Measurements from ENCODE around the gene CNOT4.

Gene CNOT4, protein sequence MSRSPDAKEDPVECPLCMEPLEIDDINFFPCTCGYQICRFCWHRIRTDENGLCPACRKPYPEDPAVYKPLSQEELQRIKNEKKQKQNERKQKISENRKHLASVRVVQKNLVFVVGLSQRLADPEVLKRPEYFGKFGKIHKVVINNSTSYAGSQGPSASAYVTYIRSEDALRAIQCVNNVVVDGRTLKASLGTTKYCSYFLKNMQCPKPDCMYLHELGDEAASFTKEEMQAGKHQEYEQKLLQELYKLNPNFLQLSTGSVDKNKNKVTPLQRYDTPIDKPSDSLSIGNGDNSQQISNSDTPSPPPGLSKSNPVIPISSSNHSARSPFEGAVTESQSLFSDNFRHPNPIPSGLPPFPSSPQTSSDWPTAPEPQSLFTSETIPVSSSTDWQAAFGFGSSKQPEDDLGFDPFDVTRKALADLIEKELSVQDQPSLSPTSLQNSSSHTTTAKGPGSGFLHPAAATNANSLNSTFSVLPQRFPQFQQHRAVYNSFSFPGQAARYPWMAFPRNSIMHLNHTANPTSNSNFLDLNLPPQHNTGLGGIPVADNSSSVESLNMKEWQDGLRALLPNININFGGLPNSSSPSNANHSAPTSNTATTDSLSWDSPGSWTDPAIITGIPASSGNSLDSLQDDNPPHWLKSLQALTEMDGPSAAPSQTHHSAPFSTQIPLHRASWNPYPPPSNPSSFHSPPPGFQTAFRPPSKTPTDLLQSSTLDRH

GRCh38 chr7:135509839-135510591, at the start of gene CNOT4:
Gene CNOT4 (minus strand): TSS chr7:135510102. CDS start chr7:135438331, 71,771 bp downstream.
- DNase-seq: peak; percentile 96 to 98

GRCh38 chr7:135558881-135559280, 49.0 kb upstream of the CNOT4 start:
- DNase-seq: no peak

DNA sequence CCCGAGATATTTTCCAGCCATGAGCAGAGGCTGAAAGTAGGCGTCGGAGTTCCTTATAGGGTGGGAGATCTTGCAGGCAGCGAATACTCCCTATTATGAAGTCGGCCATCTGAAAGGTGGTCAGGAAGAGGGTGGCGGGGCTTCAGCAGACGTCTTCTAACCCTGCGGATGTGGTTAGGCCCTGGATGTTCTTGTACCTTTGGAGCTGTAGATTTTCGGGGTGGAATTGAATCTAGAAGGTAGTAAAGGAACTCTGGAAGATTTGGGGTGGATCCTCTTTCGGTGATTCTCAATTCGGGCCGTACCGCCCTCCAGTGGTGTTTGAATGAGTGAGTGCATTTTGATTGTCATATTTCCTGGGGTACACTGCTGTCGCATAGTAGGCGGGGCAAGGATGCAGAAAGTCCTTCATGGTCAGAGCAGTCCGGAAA, 48.5 kb upstream of the CNOT4 start:
- peak; percentile 82 for DNase-seq

DNA sequence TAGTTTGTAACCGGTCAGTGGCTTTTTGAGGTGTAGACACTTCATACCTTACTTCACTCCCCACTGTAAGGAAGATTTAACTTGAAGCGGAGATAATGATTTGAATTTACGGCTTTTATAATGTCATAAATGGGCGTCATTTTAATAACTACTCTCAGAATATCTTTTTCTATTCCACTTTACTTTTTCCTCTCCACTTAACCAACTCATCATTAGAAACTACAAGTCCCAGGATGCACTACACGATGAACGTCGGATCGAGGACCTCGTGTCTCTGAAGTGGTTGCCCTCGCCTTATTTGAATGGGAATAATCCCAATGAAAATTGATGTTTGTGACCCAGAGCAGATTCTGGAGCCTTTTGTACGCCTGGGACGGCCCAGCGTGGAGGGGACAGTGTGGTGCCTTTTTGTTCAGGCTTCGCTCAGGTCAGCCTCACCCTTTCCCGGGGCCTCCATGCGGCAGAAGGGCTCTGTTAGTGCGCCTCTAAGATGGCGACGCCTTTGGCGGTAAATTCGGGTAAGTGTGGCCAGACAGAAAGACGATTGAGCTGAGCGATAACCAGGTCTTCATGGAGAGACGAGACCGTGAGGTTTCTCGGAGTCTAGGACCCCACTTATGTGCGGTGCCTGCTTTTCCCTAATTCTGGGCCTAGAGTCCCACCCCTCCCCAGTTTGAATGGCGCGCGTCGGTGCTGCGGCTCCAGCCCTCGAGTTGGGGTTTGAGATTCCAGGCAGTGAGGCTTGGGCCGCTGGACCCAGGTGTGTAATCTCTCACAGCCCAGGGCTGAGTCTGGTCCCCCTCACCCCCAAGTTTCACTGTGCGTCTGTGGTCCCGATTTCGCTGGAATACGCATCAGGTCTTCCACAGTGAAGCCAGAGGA, 47.8 kb upstream of the CNOT4 start, which contains the start of gene NUP205:
TSS of gene NUP205 (plus strand) at position 463 of the 882 bp plus-strand sequence. CDS start at position 491, 28 bp downstream.
- DNase-seq: peak; percentile 89 to 90

GRCh38 chr7:135553346-135553745, 43.4 kb upstream of the CNOT4 start:
- DNase-seq: no peak

DNA sequence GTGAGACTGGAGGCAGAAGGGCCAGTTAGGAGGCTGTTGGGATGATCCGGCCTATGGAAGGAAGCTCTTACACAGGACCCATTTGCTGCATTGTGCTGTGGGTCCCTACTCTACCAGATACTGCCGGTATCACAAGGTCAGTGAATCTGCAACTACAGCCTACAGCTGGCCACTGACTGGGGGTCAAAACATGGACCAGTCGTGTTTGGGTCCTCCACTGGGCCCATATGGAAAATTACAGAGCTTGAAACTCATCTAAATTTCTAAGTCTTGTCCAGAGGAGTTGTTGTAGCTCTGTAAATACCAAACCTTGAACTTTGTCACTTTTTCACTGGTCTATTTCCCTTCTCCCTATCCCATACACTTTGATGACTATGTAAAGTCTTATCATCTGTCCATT, 42.2 kb upstream of the CNOT4 start:
- no peak for DNase-seq

DNA sequence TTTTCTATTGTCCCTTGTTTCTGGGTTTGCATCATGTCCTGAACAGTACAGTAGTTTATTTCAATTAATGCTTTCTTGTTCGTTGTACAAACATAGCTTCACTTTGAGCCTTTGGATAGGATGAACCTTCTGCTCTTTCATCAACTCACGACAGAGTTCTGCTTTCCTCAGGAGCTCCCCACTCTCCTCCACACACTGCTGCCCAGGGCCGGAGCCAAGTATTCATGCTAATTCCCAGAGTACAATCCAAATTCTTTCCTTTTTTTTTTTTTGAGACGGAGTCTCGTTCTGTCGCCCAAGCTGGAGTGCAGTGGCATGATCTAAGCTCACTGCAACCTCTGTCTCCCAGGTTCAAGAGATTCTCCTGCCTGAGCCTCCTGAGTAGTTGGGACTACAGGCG, 40.3 kb upstream of the CNOT4 start:
- DNase-seq: no peak

- no peak for DNase-seq
Measured at GRCh38 chr7:135541029-135541428, 31.1 kb upstream of the CNOT4 start.

- DNase-seq: no peak
Measured at GRCh38 chr7:135539629-135540028, 29.7 kb upstream of the CNOT4 start.

DNA sequence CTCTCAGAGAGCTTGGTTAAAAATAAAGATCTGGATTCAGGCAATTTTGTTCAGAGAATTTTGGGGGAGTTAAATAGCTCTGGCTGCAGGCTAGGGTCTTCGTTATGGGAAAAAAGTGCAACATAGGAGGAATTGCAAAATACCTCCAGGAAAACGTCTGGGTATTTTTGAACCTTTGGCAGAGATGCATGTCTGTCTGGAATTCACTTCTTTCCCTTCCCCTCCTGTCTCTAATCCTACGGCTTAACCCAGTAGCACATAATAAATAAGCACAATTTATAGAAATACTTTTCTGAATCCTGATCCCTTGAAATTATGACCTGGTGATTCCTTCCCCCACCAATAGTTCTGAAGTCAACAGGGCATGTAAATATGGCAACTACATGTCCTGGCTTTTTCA, 28.5 kb upstream of the CNOT4 start:
- no peak for DNase-seq

DNA sequence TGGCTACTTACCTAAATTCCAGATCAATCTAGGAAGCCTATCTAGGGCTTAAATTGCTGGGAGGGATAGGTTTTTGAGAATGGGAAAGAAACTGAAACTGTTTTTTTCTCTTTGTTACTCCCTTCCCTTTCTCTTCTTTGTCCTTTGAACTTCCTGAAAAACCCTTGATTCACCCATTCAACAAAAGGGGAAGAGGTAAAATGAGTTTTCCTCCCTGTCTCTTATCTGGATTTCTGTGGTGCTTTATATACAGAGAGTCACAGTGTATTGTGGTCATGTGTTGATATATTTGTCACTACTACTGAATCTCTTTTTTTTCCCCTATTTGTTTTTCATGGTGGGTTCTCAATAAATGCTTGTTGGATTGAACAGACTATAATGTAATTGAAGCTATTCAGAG, 28.0 kb upstream of the CNOT4 start:
- no peak for DNase-seq

DNA sequence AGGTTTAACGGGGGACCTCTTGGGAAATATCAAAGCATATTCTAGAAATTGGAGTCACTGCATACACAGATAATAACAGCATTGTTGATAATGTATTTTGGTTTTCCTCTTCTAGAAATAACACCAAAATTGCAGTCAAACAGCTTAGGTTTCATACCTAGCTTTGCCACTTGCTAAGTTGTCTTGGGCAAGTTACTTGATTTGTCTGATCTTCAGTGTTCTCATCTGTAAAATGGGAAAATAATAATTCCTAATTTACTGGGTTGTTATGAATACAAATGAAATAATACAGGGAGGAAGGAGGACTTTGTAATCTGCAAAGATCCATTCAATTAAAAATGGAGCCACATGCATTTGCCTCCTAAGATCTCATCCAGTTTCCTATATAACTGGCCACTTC, 27.6 kb upstream of the CNOT4 start:
- DNase-seq: no peak

DNA sequence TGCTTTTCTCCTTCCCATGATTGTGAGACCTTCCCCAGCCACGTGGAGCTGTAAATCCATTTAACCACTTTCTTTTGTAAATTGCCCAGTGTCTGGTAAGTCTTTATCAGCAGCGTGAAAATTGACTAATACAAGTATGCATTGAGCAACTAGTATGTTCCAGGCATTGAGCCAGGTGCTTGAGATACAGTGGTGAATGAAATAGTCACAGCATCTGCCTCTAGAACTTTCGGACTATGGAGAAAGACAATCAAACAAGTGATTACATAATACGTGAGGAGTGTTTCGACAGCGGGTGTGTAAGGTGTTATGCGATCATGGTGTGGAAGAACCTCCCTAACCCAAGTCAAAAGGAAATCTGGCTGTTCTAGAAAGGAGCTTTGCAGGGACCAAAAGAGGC, 26.2 kb upstream of the CNOT4 start:
- no peak for DNase-seq

- no peak for DNase-seq
Measured at GRCh38 chr7:135527025-135527424, 17.1 kb upstream of the CNOT4 start.

GRCh38 chr7:135525426-135525825, 15.5 kb upstream of the CNOT4 start:
- no peak for DNase-seq

DNA sequence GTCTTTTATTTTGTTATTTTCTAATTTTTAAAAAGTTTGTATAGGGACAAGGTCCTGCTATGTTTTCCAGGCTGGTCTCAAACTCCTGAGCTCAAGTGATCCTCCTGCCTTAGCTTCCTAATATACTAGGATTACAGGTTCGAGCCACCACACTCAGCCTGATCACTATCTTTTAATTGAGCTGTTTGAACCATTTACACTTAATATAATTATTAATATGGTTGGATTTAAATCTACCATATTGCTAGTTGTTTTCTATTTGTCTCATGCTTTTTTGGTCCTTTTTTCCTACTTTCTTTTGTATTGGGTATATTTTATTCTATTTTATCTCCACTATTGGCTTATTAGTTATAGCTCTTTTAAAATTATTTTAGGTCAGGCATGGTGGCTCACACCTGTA, 13.2 kb upstream of the CNOT4 start:
- no peak for DNase-seq

DNA sequence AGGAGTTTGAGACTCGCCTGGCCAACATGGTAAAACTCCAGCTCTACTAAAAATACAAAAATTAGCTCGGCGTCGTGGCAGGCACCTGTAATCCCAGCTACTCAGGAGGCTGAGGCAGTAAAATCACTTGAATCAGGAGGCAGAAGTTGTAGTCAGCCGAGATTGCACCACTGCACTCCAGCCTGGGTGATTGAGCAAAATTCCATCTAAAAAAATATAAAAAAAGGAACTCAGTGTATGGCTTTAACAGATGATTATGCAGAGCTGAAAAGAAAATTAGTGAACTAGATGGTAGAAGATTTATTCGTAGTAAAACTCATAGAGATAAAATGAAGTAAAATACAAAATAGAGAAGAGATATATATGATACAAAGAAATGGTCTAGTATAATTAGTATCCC, 12.6 kb upstream of the CNOT4 start:
- DNase-seq: no peak

DNA sequence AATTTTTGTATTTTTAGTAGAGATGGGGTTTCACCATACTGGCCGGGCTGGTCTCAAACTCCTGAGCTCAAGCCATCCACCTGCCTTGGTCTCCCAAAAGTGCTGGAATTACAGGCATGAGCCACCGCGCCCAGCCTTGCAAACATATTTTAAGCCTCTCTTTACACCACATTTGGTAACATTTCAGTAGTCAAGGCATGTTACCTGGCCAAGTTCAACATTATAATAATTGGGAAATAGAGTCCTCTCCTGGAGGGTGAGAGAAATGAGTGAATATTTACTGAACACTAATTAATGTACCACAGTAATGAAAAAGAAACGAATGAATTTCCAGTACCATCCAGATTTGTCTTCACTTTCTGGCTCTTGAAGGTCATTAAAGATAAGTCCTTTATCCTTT, 10.0 kb upstream of the CNOT4 start:
- DNase-seq: no peak

DNA sequence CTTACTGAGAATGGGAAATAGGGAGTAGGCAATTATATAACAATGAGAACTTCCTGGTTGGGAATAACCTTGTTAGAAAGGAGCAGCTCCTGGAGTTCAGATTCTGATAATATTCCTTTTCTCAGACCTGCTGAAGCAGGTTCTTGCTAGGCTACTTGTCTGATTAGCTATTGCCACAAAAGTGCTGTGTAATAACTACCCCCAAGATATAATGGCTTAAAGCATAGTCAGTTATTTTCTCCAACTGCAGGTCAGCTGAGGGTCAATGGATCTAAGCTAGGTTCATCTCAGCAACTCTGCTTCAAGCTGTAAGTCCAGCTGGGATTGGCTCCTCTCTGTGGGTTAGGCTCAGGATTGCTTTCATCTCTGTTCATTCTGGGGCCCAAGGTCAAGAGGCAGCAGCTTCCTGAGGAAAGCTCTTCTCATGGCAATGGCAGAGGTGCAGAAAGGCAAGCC, 9.4 kb upstream of the CNOT4 start:
- DNase-seq: no peak

GRCh38 chr7:135518748-135519147, 8.8 kb upstream of the CNOT4 start:
- DNase-seq: no peak

DNA sequence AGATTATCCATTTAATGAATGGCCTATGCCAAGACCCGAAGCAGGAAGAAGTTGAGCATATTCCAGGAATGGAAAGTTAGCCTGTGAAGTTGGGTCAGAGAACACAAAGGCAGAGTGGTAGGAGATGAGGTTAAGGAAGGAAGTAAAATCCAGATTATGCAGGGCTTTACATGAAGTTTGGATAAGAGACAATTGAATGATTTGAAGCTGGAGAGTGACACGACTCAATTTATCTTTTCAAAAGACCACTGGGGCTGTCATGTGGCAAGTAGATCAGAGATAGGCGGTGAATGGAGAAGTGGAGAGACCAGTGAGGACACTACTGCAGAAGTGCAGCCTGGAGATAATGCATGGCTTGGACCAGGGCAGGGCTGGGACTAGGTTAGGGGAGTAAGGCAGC, 7.2 kb upstream of the CNOT4 start:
- no peak for DNase-seq

DNA sequence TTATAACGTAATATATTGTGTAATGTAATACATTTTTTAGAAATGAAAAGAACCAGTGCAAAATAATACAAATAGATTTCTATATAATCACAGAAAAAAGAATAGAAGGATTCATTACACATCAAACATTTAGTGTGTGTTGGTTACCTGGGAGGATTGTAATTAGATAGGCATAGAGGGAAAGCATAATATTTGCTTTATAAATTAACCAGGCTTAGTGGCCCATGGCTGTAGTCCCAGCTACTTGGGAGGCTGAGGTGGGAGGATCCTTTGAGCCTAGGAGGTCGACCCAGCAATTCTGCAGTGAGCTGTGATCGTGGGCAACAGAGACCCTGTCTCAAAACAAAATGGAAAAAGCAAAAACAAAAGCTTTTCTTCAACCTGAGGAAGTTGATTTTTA, 5.0 kb upstream of the CNOT4 start:
- DNase-seq: no peak

All from activated T-cell treated with anti-CD3 and anti-CD28 coated beads, Interleukin-2, amount 50 U/mL, for 48 hours (primary cell).